Stimulated activated CD8-positive, alpha-beta memory T cell treated with anti-CD3 and anti-CD28 coated beads, Interleukin-4, amount 100 ng/mL, for 1 hour (primary cell): ENCODE data around the gene FIGN.

Experiments used
- DNase-seq, 2 donors: peaks; one replicate each; pipeline ENCODE4 v3.0.0-alpha.2; 2020; ENCODE audit warnings: low read depth in 2 of 2, low spot score in 1 of 2

Gene FIGN

DNA sequence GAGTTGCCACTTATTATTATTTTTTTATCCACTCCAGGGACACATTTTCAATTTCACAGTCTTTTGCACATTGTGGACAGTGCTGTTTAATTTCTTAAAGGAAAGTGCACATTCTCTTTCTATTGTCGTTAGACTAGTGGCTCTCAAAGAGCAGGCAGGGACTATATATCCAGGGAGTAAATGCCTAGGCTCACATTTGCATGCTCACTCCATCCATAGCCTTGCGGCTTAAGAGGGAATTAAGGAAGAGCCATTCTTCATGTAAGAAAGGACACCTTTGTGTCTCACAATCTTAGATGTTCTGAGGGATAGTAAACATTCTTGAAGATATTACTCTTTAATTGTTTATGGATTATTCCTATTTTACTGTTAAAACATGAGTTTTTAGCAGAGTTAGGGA lies 70.8 kb downstream of the FIGN start:
- no peak for DNase-seq

DNA sequence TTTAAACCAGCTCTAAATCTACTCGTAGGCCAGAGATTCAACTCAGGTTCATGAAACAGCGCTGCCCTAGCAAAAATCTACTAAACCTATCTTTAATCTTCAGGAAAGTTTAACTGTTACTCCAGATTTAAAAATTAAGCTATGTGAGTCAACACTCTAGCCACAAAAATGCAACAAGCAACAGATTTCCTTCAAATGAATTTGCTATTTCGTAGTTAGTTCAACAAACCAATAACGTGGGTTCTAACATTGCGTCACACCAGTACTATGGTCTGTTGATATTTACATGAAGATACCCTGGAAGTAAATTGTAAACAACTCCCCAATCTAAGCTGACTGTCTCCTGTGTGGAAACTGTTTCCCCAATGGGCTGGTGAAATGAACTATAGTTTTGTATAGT lies 71.2 kb downstream of the FIGN start:
- DNase-seq = no peak

GRCh38 chr2:163662141-163662780 lies 73.5 kb downstream of the FIGN start:
- no peak for DNase-seq

DNA sequence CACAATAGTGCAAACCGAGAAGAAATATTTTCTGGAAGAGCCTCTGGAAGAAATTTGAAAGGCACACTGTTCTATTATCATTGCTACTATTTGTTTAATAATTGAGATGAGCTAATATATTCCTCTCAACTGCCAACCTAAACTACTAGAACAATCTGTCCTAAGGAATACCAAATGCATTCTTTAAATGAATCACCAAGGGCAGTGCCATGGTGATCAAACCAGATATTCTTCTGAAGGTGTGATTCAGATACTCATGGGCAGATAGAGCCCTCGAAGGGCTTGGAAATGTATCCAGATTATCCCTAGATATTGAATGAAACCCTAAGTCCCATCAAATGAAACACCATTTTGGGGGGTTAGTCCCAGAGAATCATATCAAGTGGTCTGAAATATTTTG lies 76.6 kb downstream of the FIGN start:
- no peak for DNase-seq

DNA sequence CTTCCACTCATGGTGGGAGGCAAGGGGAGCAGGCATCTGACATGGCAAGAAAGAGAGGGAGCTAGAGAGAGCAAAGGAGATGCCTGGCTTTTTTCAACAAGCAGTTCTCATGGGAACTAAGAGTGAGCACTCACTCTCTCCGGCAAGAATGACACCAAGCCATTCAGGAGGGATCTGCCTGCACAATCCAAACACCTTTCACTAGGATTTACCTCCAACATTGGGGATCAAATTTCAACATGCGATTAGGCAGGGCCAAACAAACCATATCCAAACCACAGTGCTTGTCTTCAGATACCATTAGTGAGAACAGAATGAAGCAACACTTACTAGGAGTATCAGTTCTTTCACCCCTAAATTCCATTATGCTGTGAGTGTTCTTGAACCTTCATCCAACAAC lies 77.3 kb downstream of the FIGN start:
- no peak for DNase-seq

- no peak for DNase-seq
Measured at GRCh38 chr2:163657281-163657656, 78.5 kb downstream of the FIGN start.

DNA sequence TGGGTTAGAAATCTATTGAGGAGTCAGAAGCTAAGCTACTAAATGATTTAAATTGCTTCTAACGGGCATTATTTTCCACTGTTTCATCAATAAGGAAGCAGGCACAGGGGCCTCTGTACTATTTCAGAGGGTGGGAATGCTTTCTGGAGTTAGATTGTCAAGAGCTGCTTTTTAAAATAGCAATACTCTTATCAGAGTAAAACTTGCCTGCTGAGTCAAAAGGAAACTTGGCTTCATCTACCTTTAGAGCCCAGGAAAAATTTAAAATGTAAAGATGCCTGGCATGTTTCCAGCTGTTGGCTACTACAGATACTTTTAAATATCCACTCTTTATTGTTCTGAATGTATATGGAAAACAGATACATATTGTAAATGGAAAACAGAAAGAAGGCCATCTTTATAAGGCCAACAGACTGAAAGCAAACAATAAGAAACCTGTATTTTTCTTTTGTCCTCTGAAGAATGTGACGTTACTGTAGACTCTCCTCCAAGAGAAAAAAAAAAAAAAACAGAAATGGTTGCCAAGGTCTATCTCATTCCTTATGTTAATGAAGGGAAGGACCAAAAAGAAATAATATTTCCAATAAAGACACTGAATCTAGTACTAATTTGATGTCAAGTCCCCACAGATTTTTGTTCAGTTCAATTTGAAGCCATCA lies 79.1 kb downstream of the FIGN start:
- DNase-seq = no peak

DNA sequence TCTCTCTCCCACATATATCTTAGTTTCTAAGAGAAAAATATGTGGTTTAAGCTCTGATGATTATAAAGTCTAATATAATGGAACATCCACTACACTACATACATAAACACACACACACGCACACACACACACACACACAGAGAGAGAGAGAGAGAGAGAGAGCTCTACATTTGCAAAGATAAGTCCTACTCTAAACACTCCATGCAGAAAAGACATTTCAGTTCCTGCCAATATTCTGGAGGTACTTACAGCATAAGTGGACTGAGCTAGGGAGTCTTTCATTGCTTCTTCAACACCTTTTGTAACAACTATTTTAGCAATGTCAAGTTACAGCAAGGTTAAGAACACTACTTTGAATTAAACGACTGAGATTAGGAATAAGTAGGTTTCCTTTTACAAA lies 80.1 kb downstream of the FIGN start:
- DNase-seq = no peak

- no peak for DNase-seq
Measured at GRCh38 chr2:163652751-163653150, 83.1 kb downstream of the FIGN start.

DNA sequence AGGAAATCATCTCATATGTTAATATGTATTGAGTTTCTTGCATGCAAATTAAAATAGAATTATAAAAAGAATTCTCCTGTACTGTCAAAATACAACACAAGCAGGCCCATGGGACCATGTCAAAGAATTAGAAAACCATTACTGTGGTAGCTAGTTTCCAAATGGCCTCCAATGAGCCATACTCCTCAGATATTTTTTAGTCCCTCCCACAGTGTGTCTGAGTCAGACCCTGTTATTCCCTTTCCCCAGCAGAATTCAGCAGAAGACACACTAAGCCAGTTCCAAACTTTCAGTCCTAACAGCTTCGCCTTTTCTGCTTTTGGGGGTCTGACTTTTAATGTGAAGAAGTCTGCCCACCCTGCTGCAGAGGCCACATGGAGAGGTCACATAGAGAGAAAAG lies 86.7 kb downstream of the FIGN start:
- no peak for DNase-seq

- no peak for DNase-seq
Measured at GRCh38 chr2:163647300-163647699, 88.5 kb downstream of the FIGN start.

- DNase-seq = no peak
Measured at GRCh38 chr2:163646687-163647086, 89.1 kb downstream of the FIGN start.

DNA sequence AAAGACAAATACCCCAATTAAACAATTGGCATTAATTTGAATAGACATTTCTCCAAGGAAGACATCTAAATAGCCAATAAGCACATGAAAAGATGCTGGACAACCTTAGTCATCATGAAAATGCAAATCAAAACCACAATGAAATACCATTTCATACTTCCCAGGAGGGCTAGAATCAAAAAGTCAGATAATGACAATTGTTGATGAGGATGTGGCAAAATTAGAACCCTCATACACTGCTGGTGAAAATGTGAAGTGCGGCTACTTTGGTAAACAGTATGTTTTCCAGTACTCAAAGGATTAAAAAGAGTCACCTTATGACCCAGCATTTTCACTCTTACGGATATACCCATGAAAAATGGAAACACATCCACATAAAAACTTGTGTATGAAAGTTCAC lies 91.6 kb downstream of the FIGN start:
- DNase-seq = no peak

GRCh38 chr2:163641986-163642385 lies 93.8 kb downstream of the FIGN start:
- no peak for DNase-seq

- DNase-seq = no peak
Measured at GRCh38 chr2:163640542-163641193, 95.1 kb downstream of the FIGN start.

DNA sequence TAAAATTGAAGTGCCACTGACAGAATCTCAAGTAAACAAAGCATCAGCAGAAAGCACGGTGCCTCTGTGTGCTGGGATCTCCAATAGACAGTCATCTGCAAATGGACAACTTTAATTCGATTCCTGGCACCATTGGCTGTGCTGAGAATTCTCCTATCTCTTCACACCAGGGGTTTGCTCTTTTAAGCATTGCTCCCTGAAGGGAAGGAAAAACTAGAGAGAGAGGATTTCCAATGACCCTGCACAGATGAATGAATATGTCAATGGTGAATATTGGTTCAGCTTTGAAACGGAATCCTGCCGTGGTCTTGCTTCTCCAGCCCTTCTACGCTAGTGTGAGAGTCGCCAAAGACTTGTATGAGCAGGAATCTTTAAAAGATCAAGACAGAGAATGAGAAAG lies 97.9 kb downstream of the FIGN start:
- DNase-seq = no peak

DNA sequence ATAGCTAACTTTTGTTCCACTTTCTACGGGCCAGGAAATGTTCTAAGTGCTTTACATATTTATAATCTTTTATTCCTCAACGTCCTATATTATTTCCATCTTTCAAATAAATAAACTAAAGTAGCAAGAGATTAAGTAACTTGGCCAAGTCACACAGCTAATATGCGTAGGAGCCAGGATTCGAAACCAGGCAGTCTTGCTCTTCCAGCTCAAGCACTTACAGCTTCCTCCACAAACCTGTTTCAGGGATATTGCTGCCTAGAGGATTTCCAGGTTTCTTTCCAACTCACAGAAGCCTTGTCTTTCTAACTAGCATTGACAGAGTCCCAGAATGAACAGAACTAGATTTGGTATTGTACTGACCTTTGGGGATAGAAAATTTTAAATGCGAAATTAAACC lies 102.5 kb downstream of the FIGN start:
- DNase-seq = no peak

- no peak for DNase-seq
Measured at GRCh38 chr2:163630836-163631235, 105.0 kb downstream of the FIGN start.

DNA sequence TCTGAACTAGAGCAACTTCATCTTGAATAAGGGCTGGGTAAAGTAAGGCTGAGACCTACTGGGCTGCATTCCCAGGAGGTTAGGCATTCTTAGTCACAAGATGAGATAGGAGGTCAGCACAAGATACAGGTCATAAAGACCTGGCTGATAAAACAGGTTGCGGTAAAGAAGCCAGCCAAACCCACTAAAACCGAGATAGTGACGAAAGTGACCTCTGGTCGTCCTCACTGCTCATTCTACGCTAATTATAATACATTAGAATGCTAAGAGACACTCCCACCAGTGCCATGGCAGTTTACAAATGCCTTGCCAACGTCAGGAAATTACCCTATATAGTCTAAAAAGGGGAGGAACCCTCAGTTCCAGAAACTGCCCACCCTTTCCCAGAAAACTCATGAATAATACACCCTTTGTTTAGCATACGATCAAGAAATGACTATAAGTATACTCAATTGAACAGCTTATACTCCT lies 109.1 kb downstream of the FIGN start:
- DNase-seq = no peak

GRCh38 chr2:163626208-163626607 lies 109.6 kb downstream of the FIGN start:
- no peak for DNase-seq

DNA sequence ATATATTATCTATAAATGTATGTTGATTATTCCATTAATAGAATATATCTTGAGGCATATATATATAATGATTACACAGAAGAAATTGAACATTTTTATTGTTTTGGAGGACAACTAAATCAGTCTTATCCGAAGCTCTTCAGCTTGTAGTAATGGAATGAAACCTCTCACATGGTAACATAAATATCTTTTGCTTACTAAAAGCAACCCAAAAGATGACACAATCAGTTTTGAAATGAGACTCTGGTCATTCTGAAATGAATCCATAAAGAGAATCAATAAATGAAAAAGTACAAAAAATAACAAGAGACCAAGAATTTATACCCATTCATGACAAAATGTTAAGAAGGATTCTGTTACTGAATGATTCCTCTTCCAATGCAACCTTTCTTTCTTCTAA lies 110.2 kb downstream of the FIGN start:
- DNase-seq = no peak

GRCh38 chr2:163621445-163622004 lies 114.3 kb downstream of the FIGN start:
- no peak for DNase-seq
